H1 (cell line): Measurements from ENCODE around the gene GABARAPL2. TPM values are rescaled to one million over a fixed set of nuclear protein-coding genes. Genes with fewer than 3 reads are reported as not detected.

ENCODE experiments used
- CTCF ChIA-PET: fragments of 300-600 bp; sonication (Branson Sonifier 250); formaldehyde crosslinking; loops from one replicate; lab custom pipeline; 2021; ENCODE audit not compliant: partially characterized antibody; lab: Charles Lee
- POLR2A ChIA-PET: fragments of 300-600 bp; sonication (Branson Sonifier 250); formaldehyde crosslinking; loops from one replicate; lab custom pipeline; 2021; ENCODE audit warnings: inconsistent platforms; ENCODE audit not compliant: partially characterized antibody; lab: Charles Lee
- DNase-seq, 2 experiments: peaks; one replicate each; pipeline versions ENCODE4 v3.0.0 to v3.0.0-alpha.2; 2010 to 2022; ENCODE audit warnings: low spot score in 2 of 2, low read depth in 1 of 2, mixed read lengths in 1 of 2
- FAIRE-seq: peaks from 2 replicates; lab custom pipeline; 2011; peaks lifted over from hg19 to GRCh38; lab: Jason Lieb, UNC
- H2AFZ ChIP-seq: 2 replicates; pipeline ENCODE4 v1.8.1; 2012; ENCODE audit warnings: low read length, inconsistent platforms
- H2AK5ac ChIP-seq: 2 replicates; pipeline ENCODE4 v1.6.1; 2013; ENCODE audit warnings: low read depth, low read length
- H2BK120ac ChIP-seq: replicated peaks from 2 replicates; pipeline ENCODE3; 2013; ENCODE audit warnings: low read depth, low read length, inconsistent platforms
- H2BK12ac ChIP-seq: 2 replicates; pipeline ENCODE4 v1.6.1; 2013; ENCODE audit warnings: low read depth, low read length
- H2BK15ac ChIP-seq: 2 replicates; pipeline ENCODE4 v1.6.1; 2013; ENCODE audit warnings: low read length
- H2BK20ac ChIP-seq: 2 replicates; pipeline ENCODE4 v1.6.1; 2013; ENCODE audit warnings: low read length
- H2BK5ac ChIP-seq: 2 replicates; pipeline ENCODE4 v1.6.1; 2013; ENCODE audit warnings: low read depth, low read length
- H3K14ac ChIP-seq: 2 replicates; pipeline ENCODE4 v1.6.1; 2013; ENCODE audit warnings: inconsistent platforms; ENCODE audit not compliant: insufficient read length
- H3K18ac ChIP-seq: 2 replicates; pipeline ENCODE4 v1.6.1; 2013; ENCODE audit warnings: low read length; ENCODE audit errors: extremely low read depth
- H3K23ac ChIP-seq: 2 replicates; pipeline ENCODE4 v1.6.1; 2013; ENCODE audit warnings: inconsistent platforms; ENCODE audit not compliant: insufficient read length
- H3K23me2 ChIP-seq: 2 replicates; pipeline ENCODE4 v1.6.1; 2013; ENCODE audit warnings: low read depth, low read length
- H3K27ac ChIP-seq: 2 replicates; pipeline ENCODE4 v1.6.1; 2011; ENCODE audit warnings: low read depth, low read length, inconsistent platforms
- H3K27me3 ChIP-seq, 4 experiments: replicated peaks in 1 of 4; 1 replicate in 1 of 4; 2 replicates in 3 of 4; pipeline versions ENCODE4 v1.6.1 to v1.8.1; 2011 to 2013; ENCODE audit warnings: low read length in 3 of 4, mild to moderate bottlenecking in 3 of 4, inconsistent platforms in 2 of 4, mixed read lengths in 2 of 4, moderate library complexity in 1 of 4; ENCODE audit not compliant: control insufficient read depth in 3 of 4, insufficient read depth in 3 of 4; ENCODE audit errors: extremely low read depth in 1 of 4
- H3K36me3 ChIP-seq, 4 experiments: 2 replicates each; pipeline versions ENCODE4 v1.6.1 to v1.8.1; 2011 to 2013; ENCODE audit warnings: mild to moderate bottlenecking in 4 of 4, low read length in 3 of 4, moderate library complexity in 2 of 4, control low read depth in 1 of 4, inconsistent platforms in 1 of 4; ENCODE audit not compliant: insufficient read depth in 4 of 4, control insufficient read depth in 2 of 4
- H3K4ac ChIP-seq: replicated peaks from 2 replicates; pipeline ENCODE3; 2013; ENCODE audit warnings: low read length, low read depth, mixed read lengths, inconsistent platforms; ENCODE audit not compliant: insufficient read length
- H3K4me1 ChIP-seq, 4 experiments: replicated peaks in 1 of 4; 1 replicate in 1 of 4; 2 replicates in 3 of 4; pipeline versions ENCODE4 v1.6.1 to v1.8.1; 2011 to 2013; ENCODE audit warnings: low read length in 3 of 4, inconsistent platforms in 2 of 4, mixed read lengths in 1 of 4; ENCODE audit not compliant: insufficient read depth in 4 of 4, control insufficient read depth in 3 of 4
- H3K4me2 ChIP-seq, 2 experiments: 2 replicates each; pipeline versions ENCODE4 v1.6.1 to v1.8.1; 2011 to 2013; ENCODE audit warnings: low read depth in 2 of 2, low read length in 2 of 2, control low read depth in 1 of 2, inconsistent platforms in 1 of 2, mild to moderate bottlenecking in 1 of 2; ENCODE audit not compliant: insufficient read depth in 1 of 2
- H3K4me3 ChIP-seq, 4 experiments: fragments of 200-600, 300-600 bp in 1 of 4; sonication (generic), shearing (Covaris generic), sonication (Bioruptor Twin) in 1 of 4; 2 replicates each; pipeline versions ENCODE4 v1.5.1 to v1.8.1; 2011 to 2016; ENCODE audit warnings: low read length in 4 of 4, low read depth in 3 of 4, control low read depth in 2 of 4, inconsistent platforms in 2 of 4, mild to moderate bottlenecking in 2 of 4, mixed read lengths in 1 of 4, moderate library complexity in 1 of 4; ENCODE audit not compliant: insufficient read depth in 2 of 4; ENCODE audit errors: extremely low read depth in 1 of 4
- H3K56ac ChIP-seq: replicated peaks from 2 replicates; pipeline ENCODE3; 2013; ENCODE audit warnings: low read depth, mild to moderate bottlenecking, mixed read lengths, low read length, inconsistent platforms; ENCODE audit not compliant: insufficient read length
- H3K79me1 ChIP-seq: 2 replicates; pipeline ENCODE4 v1.6.1; 2013; ENCODE audit warnings: low read depth, low read length, control low read depth
- H3K79me2 ChIP-seq, 2 experiments: 2 replicates each; pipeline versions ENCODE4 v1.6.1 to v1.8.1; 2012 to 2013; ENCODE audit warnings: low read length in 2 of 2, mild to moderate bottlenecking in 2 of 2, inconsistent platforms in 1 of 2; ENCODE audit not compliant: insufficient read depth in 2 of 2, control insufficient read depth in 1 of 2
- H3K9ac ChIP-seq, 4 experiments: replicated peaks in 1 of 4; 1 replicate in 1 of 4; 2 replicates in 3 of 4; pipeline versions ENCODE4 v1.6.1 to v1.8.1; 2011 to 2013; ENCODE audit warnings: low read depth in 3 of 4, low read length in 3 of 4, control low read depth in 2 of 4, mild to moderate bottlenecking in 2 of 4, moderate library complexity in 2 of 4, inconsistent platforms in 1 of 4; ENCODE audit errors: extremely low read depth in 1 of 4
- H3K9me3 ChIP-seq, 2 experiments: 2 replicates each; pipeline versions ENCODE4 v1.6.1 to v1.8.1; 2012 to 2013; ENCODE audit warnings: mild to moderate bottlenecking in 2 of 2, moderate library complexity in 2 of 2, control low read depth in 1 of 2, inconsistent platforms in 1 of 2, low read depth in 1 of 2, low read length in 1 of 2, mixed read lengths in 1 of 2; ENCODE audit not compliant: insufficient read depth in 2 of 2
- H4K20me1 ChIP-seq, 2 experiments: replicated peaks in 1 of 2; 2 replicates each; pipeline versions ENCODE3 to v1.8.1; 2011 to 2013; ENCODE audit warnings: inconsistent platforms in 2 of 2, low read length in 2 of 2, mild to moderate bottlenecking in 1 of 2; ENCODE audit not compliant: insufficient read depth in 2 of 2, control insufficient read depth in 1 of 2
- H4K5ac ChIP-seq: 2 replicates; pipeline ENCODE4 v1.6.1; 2013; ENCODE audit warnings: low read length, low read depth, mixed read lengths, inconsistent platforms; ENCODE audit not compliant: insufficient read length
- H4K8ac ChIP-seq: 2 replicates; pipeline ENCODE4 v1.8.0; 2013; ENCODE audit warnings: mild to moderate bottlenecking, moderate library complexity, low read length, inconsistent platforms; ENCODE audit not compliant: insufficient read depth; ENCODE audit errors: extremely low read depth
- H4K91ac ChIP-seq: replicated peaks from 2 replicates; pipeline ENCODE3; 2013; ENCODE audit warnings: low read length, mixed read lengths, inconsistent platforms; ENCODE audit not compliant: insufficient read length
- BACH1 ChIP-seq: IDR thresholded peaks from 2 replicates; pipeline ENCODE4 v1.6.1; 2012; ENCODE audit warnings: low read length, improper control_type of control experiment
- BRCA1 ChIP-seq: IDR thresholded peaks from 2 replicates; pipeline ENCODE4 v1.6.1; 2012; ENCODE audit warnings: low read depth, low read length, improper control_type of control experiment
- CBX8 ChIP-seq: fragments of 300-800, 300-1000 bp; sonication (generic); IDR thresholded peaks from 2 replicates; pipeline ENCODE4 v1.7.1; 2016; ENCODE audit warnings: low read depth, low read length, borderline replicate concordance
- CEBPB ChIP-seq: IDR thresholded peaks from 2 replicates; pipeline ENCODE4 v1.6.1; 2012; ENCODE audit warnings: low read depth, low read length
- FOSL1 ChIP-seq: IDR thresholded peaks from 2 replicates; pipeline ENCODE4 v1.6.1; 2011; ENCODE audit warnings: mild to moderate bottlenecking, low read depth, low read length, moderate library complexity; ENCODE audit not compliant: insufficient read depth
- JUN ChIP-seq: IDR thresholded peaks from 2 replicates; pipeline ENCODE4 v1.6.1; 2011; ENCODE audit warnings: low read depth, mild to moderate bottlenecking, improper control_type of control experiment, low read length
- KDM5A ChIP-seq: fragments of 200-600 bp; IDR thresholded peaks from 2 replicates; pipeline ENCODE4 v1.7.1; 2012; ENCODE audit warnings: mild to moderate bottlenecking, low read length, inconsistent platforms, mixed read lengths
- POU5F1 ChIP-seq: IDR thresholded peaks from 2 replicates; pipeline ENCODE4 v1.6.1; 2011; ENCODE audit warnings: low read depth, mild to moderate bottlenecking, low read length, moderate library complexity
- RNF2 ChIP-seq: fragments of 200-900, 300-1000 bp; sonication (generic); IDR thresholded peaks from 2 replicates; pipeline ENCODE4 v1.7.1; 2016; ENCODE audit warnings: borderline replicate concordance, low read depth, mild to moderate bottlenecking, antibody characterized with exemption, low read length; ENCODE audit not compliant: poor library complexity, severe bottlenecking; ENCODE audit errors: missing control alignments
- SAP30 ChIP-seq: fragments of 300-600 bp; sonication (generic); IDR thresholded peaks from 2 replicates; pipeline ENCODE4 v1.7.1; 2012; ENCODE audit warnings: low read length, moderate library complexity, mild to moderate bottlenecking, inconsistent platforms; ENCODE audit not compliant: insufficient read depth, insufficient replicate concordance
- SIN3A ChIP-seq, 2 experiments: IDR thresholded peaks in 1 of 2; conservative IDR thresholded peaks in 1 of 2; 2 replicates each; pipeline ENCODE4 v1.6.1; 2011 to 2012; ENCODE audit warnings: low read length in 2 of 2, improper control_type of control experiment in 1 of 2, low read depth in 1 of 2, mild to moderate bottlenecking in 1 of 2
- SP2 ChIP-seq: IDR thresholded peaks from 2 replicates; pipeline ENCODE4 v1.6.1; 2012; ENCODE audit warnings: mild to moderate bottlenecking, low read length, inconsistent platforms
- SP4 ChIP-seq: IDR thresholded peaks from 2 replicates; pipeline ENCODE4 v1.6.1; 2012; ENCODE audit warnings: low read length, inconsistent platforms
- TBP ChIP-seq: IDR thresholded peaks from 2 replicates; pipeline ENCODE4 v1.6.1; 2011; ENCODE audit warnings: low read depth, low read length, improper control_type of control experiment
- WGBS, 2 experiments: shearing (Covaris generic) in 1 of 2; methylation state at CpG; one replicate each; pipeline versions ENCODE4 v1.1.6 to v1.1.7; 2013 to 2015; ENCODE audit warnings: low lambda C conversion rate in 2 of 2, mixed read lengths in 2 of 2, inconsistent platforms in 1 of 2, low coverage in 1 of 2, missing lambda C conversion rate in 1 of 2; ENCODE audit not compliant: insufficient replicate concordance in 2 of 2, insufficient coverage in 1 of 2, insufficient read length in 1 of 2; ENCODE audit errors: extremely low coverage in 1 of 2, missing lambda C conversion rate in 1 of 2; 5-methylcytosine and 5-hydroxymethylcytosine counted together
- polyA plus RNA-seq, 7 experiments: library from polyadenylated mRNA; depleted of rRNA in 3 of 7; stranded (reverse) in 5 of 7; unstranded in 2 of 7; fragments of >200 nt in 5 of 7; fragments of 200-250 nt in 2 of 7; gene quantifications; 1 replicate in 5 of 7; 2 replicates in 1 of 7; 4 replicates in 1 of 7; pipeline versions ENCODE4 v1.2.1 to v1.2.3, GENCODE V29; 2011 to 2013; ENCODE audit warnings: missing spikeins in 2 of 7, mixed read lengths in 2 of 7
- total RNA-seq: library from RNA; stranded (reverse); fragmentation: NEBNext Ultra II Directional; extraction: Animal tissue kit (Norgen Biotek cat#: 25700); gene quantifications from 2 replicates; pipeline ENCODE4 v1.2.1, GENCODE V29; 2021

The GABARAPL2 gene
- total and polyA plus RNA-seq, 2 of the 8 experiments (the other 6 are each of a cell fraction or from before 2014, with no cell fraction given), result 65.8 to 71.3 TPM

- 85% methylated on average over 5 of the region's 5 CpGs; no CpG with 5 or more reads in 1 of the 2 experiments for WGBS, 2 experiments
- Histone ChIP-seq H2AK5ac (no peak overlapping the region), H4K91ac (no peak overlapping the region), H3K9me3 (no peaks in the 10 kb centered on the region), H2BK5ac (no peak overlapping the region), H4K8ac (no peak overlapping the region), H2BK20ac (no peak overlapping the region), H2BK12ac (no peak overlapping the region), H3K9ac (no peak overlapping the region), H3K23me2 (no peaks in the 10 kb centered on the region), H3K4me1 (peaks cover 0 to 12% (median 2%) of the 10 kb centered on the region in 4 experiments; a peak in 3 of 7 replicates), H2BK120ac (no peak overlapping the region), H3K4me2 (no peak overlapping the region), H3K23ac (no peak overlapping the region), H4K5ac (no peak overlapping the region), H3K27ac (no peak overlapping the region), H3K27me3 (no peaks in the 10 kb centered on the region), H3K18ac (no peak overlapping the region), H3K79me2 (no peaks in the 10 kb centered on the region; a peak in 1 of 4 replicates), H3K4ac (no peak overlapping the region), H3K14ac (no peak overlapping the region), H2AFZ (no peak overlapping the region), H3K4me3 (no peak overlapping the region), H3K79me1 (peaks cover 4% of the 10 kb centered on the region), H4K20me1 (peaks cover 0 to 7% of the 10 kb centered on the region in 2 experiments), H2BK15ac (no peak overlapping the region), H3K56ac (no peak overlapping the region), H3K36me3 (peaks cover 9 to 54% (median 42%) of the 10 kb centered on the region in 4 experiments; a peak in 7 of 8 replicates)
- ChIA-PET POLR2A (interaction anchor here (1.0 to 1.9 kb wide), 4 partner anchors 13 to 59 kb away, joined by 3 to 4 read pairs (median 3); no protein-coding TSS in a partner anchor), CTCF (interaction anchor here (0.6 to 1.2 kb wide), 4 partner anchors 9 to 102 kb away, joined by 3 read pairs; no protein-coding TSS in a partner anchor)
- FAIRE-seq (no peak), DNase-seq (no peak)
- TF ChIP-seq RNF2 (no peak), BRCA1 (no peak), KDM5A (no peak), SP2 (no peak), SP4 (no peak), CEBPB (no peak), FOSL1 (no peak), BACH1 (no peak), TBP (no peak), CBX8 (no peak), SAP30 (no peak), POU5F1 (no peak), SIN3A (conservative IDR thresholded peaks at IDR 0.05 in 1 of 2, IDR thresholded peaks at IDR 0.05 in 1 of 2; ENCODE audit: low read depth in 1 of 2, low read length in 2 of 2) (no peak), JUN (no peak)
Measured at GRCh38 chr16:75573955-75574354, 7.8 kb downstream of the GABARAPL2 start.
